ENCODE measurements around the gene ANKRD65.
"Not testable (repeated sequence)": the region's sequence is repeated elsewhere in the genome, so short reads cannot be mapped to it uniquely, and the experiment has no call there.

Gene ANKRD65

DNA sequence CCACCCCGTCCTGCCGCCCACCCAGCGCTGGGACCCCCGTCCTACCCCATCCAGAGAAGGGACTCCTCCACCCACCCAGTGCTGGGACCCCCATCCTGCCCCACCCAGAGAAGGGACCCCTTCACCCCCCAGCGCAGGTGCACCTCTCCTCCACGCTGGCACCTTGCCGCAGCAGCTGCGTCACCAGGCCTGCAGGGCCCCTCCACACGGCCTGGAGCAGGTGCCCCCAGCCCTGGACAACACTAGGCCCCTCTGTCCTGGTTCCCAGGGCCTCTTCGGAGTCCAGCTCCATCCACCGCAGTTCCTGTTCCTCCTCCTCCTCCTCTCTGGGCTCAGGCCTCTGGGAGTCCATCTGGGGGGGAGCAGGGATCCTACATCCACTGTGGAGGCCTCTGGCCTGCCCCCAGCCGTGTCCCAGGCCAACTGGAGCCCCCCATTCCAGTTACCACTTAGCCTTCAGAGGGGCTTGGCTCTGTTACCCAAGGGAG is 378 bp downstream of the ANKRD65 start:
- Mint-ChIP-seq H3K9me3 (no peaks in the 10 kb centered on the region), H3K27me3 (peaks cover 51% of the 10 kb centered on the region), H3K27ac (peak overlapping the region; percentile 24), H3K36me3 (ENCODE audit: low read depth) (no peaks in the 10 kb centered on the region), H3K4me3 (peak overlapping the region; percentile 27), H3K4me1 (ENCODE audit: low read depth) (peaks cover 5% of the 10 kb centered on the region)
- intact Hi-C loops (cut with micrococcal nuclease) = no loop called here

DNA sequence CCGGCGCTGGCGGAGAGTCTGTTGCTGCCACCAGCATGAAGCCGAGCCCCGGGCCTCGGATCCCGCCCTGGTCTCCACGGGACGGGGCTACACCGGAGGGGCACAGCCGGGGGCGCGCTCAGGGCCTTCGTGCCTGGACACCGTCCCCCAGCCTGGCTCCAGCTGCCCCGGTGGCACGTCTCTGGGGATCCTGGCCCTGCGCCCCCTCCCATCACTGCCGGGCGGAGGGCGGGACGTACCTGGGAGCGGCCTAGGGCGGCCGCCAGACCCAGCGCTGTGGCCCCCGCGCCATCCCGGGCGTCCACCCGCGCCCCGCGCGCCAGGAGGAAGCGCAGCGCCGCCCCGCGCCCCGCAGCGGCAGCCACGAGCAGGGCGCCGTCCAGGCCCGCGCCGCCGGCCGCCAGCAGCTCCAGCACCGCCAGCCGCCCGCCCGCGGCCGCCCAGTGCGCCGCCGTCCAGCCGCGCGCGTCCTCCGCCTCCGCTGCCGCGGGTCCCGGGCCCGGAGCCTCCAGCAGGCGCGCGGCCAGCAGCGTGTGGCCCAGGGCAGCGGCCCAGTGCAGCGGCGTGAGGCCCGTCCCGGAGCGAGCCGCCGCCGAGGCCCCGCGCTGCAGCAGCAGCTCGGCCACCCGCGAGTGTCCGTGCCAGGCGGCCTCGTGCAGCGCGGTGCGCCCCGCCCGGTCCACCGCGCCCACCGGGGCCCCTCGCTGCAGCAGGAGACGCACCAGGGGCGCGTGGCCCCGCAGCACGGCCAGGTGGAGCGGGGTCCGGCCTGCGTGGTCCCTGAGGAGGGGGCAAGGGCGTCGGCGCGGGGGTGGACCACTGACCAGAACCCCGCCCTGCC is 1.0 kb downstream of the ANKRD65 start:
- Mint-ChIP-seq H3K4me3 (no peak overlapping the region), H3K9me3 (no peaks in the 10 kb centered on the region), H3K36me3 (ENCODE audit: low read depth) (no peaks in the 10 kb centered on the region), H3K27me3 (peaks cover 47% of the 10 kb centered on the region), H3K27ac (peak overlapping the region; percentile 24), H3K4me1 (ENCODE audit: low read depth) (peaks cover 5% of the 10 kb centered on the region)
- intact Hi-C loops (cut with micrococcal nuclease) = no loop called here

- Mint-ChIP-seq H3K4me3 (no peak overlapping the region), H3K9me3 (no peaks in the 10 kb centered on the region), H3K27ac (no peak overlapping the region), H3K27me3 (peaks cover 46% of the 10 kb centered on the region), H3K4me1 (ENCODE audit: low read depth) (peaks cover 5% of the 10 kb centered on the region), H3K36me3 (ENCODE audit: low read depth) (no peaks in the 10 kb centered on the region)
- intact Hi-C loops (cut with micrococcal nuclease) = no loop called here
Observed at GRCh38 chr1:1419363-1419812, 1.7 kb downstream of the ANKRD65 start.

DNA sequence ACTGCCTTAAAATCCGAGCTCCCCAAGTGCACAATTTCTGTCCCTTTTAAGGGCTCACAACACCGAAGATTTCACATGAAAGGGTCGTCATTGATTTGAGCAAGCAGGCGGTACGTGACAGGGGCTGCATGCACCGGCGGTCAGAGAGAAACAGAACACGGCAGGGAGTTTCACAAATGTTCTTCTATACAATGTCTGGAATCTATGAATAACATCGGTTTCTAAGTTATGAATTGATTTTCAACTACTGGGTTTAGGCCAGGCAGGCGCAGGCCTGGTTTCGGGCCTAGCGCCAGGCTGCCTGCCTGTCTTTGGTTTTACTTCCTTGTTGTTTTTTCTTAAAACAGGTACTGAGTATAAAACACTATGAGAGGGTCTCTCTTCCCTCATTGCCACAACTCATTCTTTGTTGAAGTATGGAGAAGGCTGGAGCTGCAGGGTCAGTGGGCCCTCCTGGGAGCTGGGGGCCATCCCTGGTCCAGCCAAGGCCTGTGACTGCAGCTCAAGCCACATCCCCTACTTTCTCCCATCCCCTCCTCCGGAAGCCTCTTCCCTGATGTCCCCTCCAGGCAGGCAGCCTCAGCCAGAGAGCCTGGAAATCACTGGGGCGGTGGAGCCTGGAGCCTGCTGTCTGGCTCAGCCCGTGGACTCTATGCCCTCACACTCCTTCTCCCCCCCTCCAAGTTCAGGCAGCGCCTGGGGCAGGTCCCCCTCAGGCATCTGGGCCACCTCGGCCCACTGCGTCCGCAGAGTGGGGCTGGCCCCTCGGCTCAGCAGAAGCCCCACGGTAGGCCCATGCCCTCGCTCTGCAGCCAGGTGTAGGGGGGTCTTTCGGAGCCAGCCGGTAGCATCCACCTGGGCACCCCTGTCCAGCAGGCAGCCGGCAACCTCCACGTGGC is 2.4 kb downstream of the ANKRD65 start:
- Mint-ChIP-seq H3K27ac (peak overlapping the region; percentile 4), H3K4me1 (ENCODE audit: low read depth) (peaks cover 5% of the 10 kb centered on the region), H3K4me3 (no peak overlapping the region), H3K27me3 (peaks cover 44% of the 10 kb centered on the region), H3K36me3 (ENCODE audit: low read depth) (no peaks in the 10 kb centered on the region), H3K9me3 (no peaks in the 10 kb centered on the region)
- intact Hi-C loops (cut with micrococcal nuclease) = no loop called here

DNA sequence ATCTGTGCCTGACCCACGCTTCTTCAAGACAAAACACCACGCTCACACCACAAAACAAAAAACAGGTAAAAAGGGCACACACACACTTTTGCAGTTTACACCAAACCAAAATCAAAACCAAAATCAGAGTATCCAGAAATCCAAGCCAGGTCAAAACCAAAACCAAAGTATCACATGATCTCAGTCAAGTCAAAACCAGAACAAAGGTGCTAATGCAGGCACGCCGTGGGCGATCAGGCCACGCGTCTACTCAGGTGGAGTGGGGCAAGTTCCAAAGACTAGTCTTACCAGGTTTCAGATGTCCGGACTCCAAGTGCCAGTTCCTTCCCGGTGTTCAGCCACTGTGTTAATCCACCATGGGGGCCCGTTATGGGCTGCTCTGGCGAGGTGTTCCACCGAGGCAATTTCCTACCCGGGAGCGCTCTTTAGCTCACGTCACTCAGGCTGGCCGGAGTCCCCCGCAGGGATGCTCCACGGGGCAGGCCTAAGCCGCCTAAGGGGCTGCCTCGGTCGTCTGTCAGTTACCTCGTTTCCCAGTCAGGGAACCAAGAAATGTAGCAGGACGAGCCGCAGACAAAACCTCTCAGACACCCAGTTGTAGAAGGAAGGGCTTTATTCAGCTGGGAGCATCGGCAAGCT is 3.1 kb downstream of the ANKRD65 start:
- H3K9me3 Mint-ChIP-seq; H3K36me3 Mint-ChIP-seq (ENCODE audit: low read depth); H3K4me1 Mint-ChIP-seq (ENCODE audit: low read depth); H3K27ac Mint-ChIP-seq; intact Hi-C loops (cut with micrococcal nuclease); H3K4me3 Mint-ChIP-seq: not testable (repeated sequence)
- H3K27me3 Mint-ChIP-seq = peaks cover 43% of the 10 kb centered on the region

GRCh38 chr1:1417396-1417795 is 3.7 kb downstream of the ANKRD65 start:
- peaks cover 37% of the 10 kb centered on the region for H3K27me3 Mint-ChIP-seq
- intact Hi-C loops (cut with micrococcal nuclease); H3K27ac Mint-ChIP-seq; H3K9me3 Mint-ChIP-seq; H3K4me3 Mint-ChIP-seq; H3K4me1 Mint-ChIP-seq (ENCODE audit: low read depth); H3K36me3 Mint-ChIP-seq (ENCODE audit: low read depth): not testable (repeated sequence)

- Mint-ChIP-seq H3K4me3 (no peak overlapping the region), H3K4me1 (ENCODE audit: low read depth) (peaks cover 3% of the 10 kb centered on the region), H3K36me3 (ENCODE audit: low read depth) (no peaks in the 10 kb centered on the region), H3K27me3 (peaks cover 21% of the 10 kb centered on the region), H3K9me3 (peaks cover 20% of the 10 kb centered on the region), H3K27ac (no peak overlapping the region)
- intact Hi-C loops (cut with micrococcal nuclease) = no loop called here
Observed at GRCh38 chr1:1415751-1416150, 5.3 kb downstream of the ANKRD65 start.

GRCh38 chr1:1412311-1412902 is 8.7 kb downstream of the ANKRD65 start:
- H3K4me1 Mint-ChIP-seq (ENCODE audit: low read depth); H3K27me3 Mint-ChIP-seq; H3K27ac Mint-ChIP-seq; intact Hi-C loops (cut with micrococcal nuclease); H3K4me3 Mint-ChIP-seq: not testable (repeated sequence)
- peaks cover 20% of the 10 kb centered on the region for H3K9me3 Mint-ChIP-seq
- H3K36me3 Mint-ChIP-seq (ENCODE audit: low read depth) = peaks cover 19% of the 10 kb centered on the region

DNA sequence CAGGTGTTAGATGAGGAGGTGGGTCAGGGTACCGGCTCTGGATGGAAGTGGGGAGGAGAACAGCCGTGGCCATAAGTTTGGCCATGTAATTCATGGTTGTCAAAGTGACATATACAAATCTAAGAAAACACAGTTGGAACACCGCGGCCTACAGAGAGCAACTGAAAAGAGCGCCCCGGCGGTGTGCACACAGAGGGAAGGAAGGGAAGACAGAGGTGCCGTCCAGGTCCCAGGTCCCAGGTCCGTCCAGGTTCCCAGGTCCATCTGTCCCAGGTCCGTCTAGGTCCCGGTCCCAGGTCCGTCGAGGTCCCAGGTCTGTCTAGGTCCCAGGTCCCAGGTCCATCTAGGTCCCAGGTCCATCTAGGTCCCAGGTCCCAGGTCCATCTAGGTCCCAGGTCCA is 9.4 kb downstream of the ANKRD65 start:
- H3K27me3 Mint-ChIP-seq = peaks cover 6% of the 10 kb centered on the region
- H3K27ac Mint-ChIP-seq = no peak overlapping the region
- peaks cover 20% of the 10 kb centered on the region for H3K9me3 Mint-ChIP-seq
- intact Hi-C loops (cut with micrococcal nuclease) = no loop called here
- no peak overlapping the region for H3K4me3 Mint-ChIP-seq
- peaks cover 27% of the 10 kb centered on the region for H3K36me3 Mint-ChIP-seq (ENCODE audit: low read depth)
- H3K4me1 Mint-ChIP-seq (ENCODE audit: low read depth) = peaks cover 5% of the 10 kb centered on the region

DNA sequence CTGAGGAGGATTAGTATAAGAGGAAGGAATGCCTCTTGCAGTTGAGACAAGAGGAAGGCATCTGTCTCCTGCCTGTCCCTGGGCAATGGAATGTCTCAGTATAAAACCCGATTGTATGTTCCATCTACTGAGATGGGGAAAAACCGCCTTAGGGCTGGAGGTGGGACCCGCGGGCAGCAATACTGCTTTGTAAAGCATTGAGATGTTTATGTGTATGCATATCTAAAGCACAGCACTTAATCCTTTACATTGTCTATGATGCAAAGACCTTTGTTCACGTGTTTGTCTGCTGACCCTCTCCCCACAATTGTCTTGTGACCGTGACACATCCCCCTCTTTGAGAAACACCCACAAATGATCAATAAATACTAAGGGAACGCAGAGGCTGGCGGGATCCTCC is 10.8 kb downstream of the ANKRD65 start:
- peaks cover 19% of the 10 kb centered on the region for H3K4me1 Mint-ChIP-seq (ENCODE audit: low read depth)
- H3K36me3 Mint-ChIP-seq (ENCODE audit: low read depth) = peaks cover 41% of the 10 kb centered on the region
- H3K27me3 Mint-ChIP-seq; H3K27ac Mint-ChIP-seq; H3K4me3 Mint-ChIP-seq; intact Hi-C loops (cut with micrococcal nuclease): not testable (repeated sequence)
- peaks cover 20% of the 10 kb centered on the region for H3K9me3 Mint-ChIP-seq

GRCh38 chr1:1407636-1408318 is 13.3 kb downstream of the ANKRD65 start:
- Mint-ChIP-seq H3K27ac (peak overlapping the region; percentile 93), H3K4me1 (ENCODE audit: low read depth) (peaks cover 37% of the 10 kb centered on the region), H3K36me3 (ENCODE audit: low read depth) (peaks cover 66% of the 10 kb centered on the region), H3K27me3 (no peaks in the 10 kb centered on the region), H3K4me3 (peak overlapping the region; percentile 90), H3K9me3 (peaks cover 18% of the 10 kb centered on the region)
- intact Hi-C loops (cut with micrococcal nuclease) = loop anchor here (2.0 kb wide), 1 partner anchor 63 kb away; the partner anchor contains the start of gene ATAD3B

- intact Hi-C loops (cut with micrococcal nuclease) = loop anchor here (2.0 kb wide), 1 partner anchor 64 kb away; the partner anchor contains the start of gene ATAD3B
- H3K9me3 Mint-ChIP-seq = peaks cover 10% of the 10 kb centered on the region
- peaks cover 42% of the 10 kb centered on the region for H3K4me1 Mint-ChIP-seq (ENCODE audit: low read depth)
- peaks cover 73% of the 10 kb centered on the region for H3K36me3 Mint-ChIP-seq (ENCODE audit: low read depth)
- no peaks in the 10 kb centered on the region for H3K27me3 Mint-ChIP-seq
- H3K27ac Mint-ChIP-seq = peak within 1 kb of the TSS; percentile 93
- H3K4me3 Mint-ChIP-seq = peak within 1 kb of the TSS; percentile 90
Observed at GRCh38 chr1:1406821-1407635, 14.0 kb downstream of the ANKRD65 start, which contains the start of gene MRPL20. TSS of gene MRPL20 (minus strand) at chr1:1407293. CDS start at chr1:1407217, 76 bp downstream.

All from dendritic cell treated with granulocyte-macrophage colony-stimulating factor and Interleukin-4, amounts not matched to agents 40 ng/mL and 50 ng/mL, for 4 days (primary cell).